ENCODE results near the gene RPS16.

Gene RPS16

DNA sequence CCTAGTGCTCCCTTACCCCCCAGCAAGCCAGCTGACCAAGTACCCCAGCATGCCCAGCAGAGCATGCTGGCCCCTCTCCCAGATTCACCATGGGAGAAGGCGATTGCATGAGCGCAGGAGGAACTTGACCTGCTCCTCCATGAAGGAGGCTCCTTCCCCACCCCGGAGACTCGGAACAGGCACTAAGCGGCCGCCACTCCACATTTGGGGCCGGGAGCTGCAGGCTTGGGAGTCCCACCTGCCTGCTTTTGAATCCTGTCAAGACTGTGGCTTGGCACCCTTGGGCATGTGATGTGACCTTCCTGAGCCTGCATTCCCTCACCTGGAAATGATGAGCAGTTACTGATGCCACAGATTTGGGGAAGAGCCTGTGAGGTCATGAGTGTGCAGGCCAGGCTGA, 32.2 kb upstream of the RPS16 start:
- no peak for TF ChIP-seq CTCF (IDR thresholded peaks at IDR 0.05)

DNA sequence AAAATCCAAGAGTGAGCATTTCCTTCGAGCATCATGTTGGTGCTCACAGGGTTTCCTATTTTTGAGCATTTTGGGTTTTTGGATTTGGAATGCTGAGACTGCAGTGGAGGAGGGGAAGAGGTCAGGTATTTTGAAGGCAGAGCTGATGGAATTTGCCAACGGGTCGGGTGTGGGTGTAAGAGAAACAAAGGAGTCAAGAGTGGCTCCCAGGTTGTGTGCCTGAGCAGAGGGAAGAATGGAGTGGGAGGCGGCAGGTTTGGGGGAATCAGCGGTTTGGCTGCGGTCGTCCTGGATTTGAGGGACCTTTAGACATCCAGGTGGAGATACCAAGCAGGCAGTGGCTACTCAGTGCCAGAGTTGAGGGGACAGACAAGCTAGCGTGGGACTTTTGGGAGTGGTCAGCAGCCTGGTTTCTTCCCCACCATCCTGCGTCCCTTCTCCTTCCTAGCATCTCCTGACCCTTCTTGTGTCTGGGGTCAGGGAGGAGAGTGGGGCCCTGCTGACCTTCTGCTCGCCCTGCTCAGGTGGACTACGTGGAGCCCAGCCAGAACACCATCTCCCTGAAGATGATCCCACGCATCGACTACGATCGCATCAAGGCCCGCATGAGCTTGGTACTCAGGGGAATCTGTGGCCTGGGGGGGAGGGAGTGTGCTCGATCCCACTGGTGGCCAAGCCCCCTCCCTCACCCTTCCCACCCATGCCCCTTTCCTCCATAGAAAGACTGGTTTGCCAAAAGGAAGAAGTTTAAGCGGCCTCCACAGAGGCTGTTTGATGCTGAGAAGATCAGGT, 30.4 kb upstream of the RPS16 start:
- TF ChIP-seq CTCF (IDR thresholded peaks at IDR 0.05) = no peak

DNA sequence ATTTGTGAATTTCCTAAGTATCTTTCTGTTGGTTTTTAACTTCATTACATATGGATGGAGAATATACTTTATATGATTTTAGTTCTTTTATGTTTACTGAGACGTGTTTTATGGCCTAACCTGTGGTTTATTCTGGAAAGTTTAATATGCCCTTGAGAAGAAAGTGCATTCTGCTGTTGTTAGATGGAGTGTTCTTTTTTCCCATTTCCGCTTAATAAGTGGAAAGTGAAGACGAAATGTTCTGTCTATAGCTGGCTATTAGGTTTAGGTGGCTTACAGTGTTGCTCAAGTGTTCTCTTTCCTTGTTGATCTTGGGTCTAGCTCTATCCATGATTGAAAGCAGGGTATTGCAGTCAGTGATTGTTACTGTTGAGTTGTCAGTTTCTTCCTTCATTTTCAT, 27.7 kb upstream of the RPS16 start:
- no peak for TF ChIP-seq CTCF (IDR thresholded peaks at IDR 0.05)

DNA sequence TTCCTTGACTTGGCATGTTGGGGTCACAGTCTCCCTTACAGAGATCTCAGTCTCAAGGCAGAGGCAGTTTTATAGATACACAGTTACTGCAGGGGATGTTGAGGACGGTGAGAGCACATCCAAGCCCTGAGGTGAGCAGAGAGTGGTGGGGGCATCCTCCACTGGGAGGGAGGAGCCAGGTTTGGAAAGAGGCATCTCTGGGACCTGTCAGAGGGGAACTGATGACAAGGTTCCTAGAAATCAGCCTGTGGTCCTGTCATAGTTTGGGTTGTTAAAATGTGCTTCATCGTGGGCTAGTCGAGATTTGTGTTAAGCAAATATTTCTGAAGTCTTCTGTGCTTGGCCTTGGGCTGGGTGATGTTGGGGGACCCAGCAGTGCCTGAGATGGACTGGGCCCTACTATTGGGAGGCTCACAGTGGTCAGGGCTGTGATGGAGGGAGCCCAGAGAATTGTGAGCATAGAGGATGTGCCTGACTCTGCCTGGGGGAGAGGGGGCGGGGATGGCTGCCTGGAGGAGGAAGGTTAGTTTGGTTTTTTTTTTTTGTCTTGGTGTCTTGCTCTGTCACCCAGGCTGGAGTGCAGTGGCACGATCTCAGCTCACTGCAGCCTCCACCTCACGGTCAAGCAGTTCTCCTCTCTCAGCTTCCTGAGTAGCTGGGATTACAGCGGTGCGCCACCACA, 13.5 kb upstream of the RPS16 start:
- no peak for TF ChIP-seq CTCF (IDR thresholded peaks at IDR 0.05)

DNA sequence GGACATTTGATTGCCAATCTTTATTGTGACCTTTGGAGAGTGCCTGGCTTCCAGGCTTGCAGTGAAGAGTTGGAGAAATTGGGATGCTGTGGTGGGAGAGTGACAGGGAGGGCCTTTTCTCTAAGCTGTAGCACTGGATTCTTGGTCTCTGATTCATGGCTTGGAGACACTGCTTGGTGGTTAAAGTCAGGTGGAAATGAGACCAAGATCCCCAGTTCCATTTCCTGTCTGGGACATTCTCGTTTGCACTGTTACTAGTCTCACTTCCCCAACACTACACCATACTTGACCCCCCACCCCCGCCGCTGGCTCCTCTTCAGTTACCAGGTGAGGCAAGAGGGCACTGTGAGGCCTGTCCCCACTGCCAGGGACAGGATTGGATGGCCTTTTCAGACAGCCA, 12.5 kb upstream of the RPS16 start:
- no peak for TF ChIP-seq CTCF (IDR thresholded peaks at IDR 0.05)

- TF ChIP-seq CTCF (IDR thresholded peaks at IDR 0.05) = no peak
Observed at GRCh38 chr19:39446365-39447084, 10.8 kb upstream of the RPS16 start.

- TF ChIP-seq CTCF (IDR thresholded peaks at IDR 0.05) = no peak
Observed at GRCh38 chr19:39445196-39446111, 9.7 kb upstream of the RPS16 start, which contains the start of gene SUPT5H. TSS of gene SUPT5H (plus strand) at chr19:39445582. CDS start at chr19:39445891, 309 bp downstream.

Measured in LNCAP (cell line).